8988T (cell line): ENCODE measurements around the gene ASB8.

ENCODE experiments used
- DNase-seq: peaks from one replicate; pipeline ENCODE4 v3.0.0; 2011

Gene ASB8

GRCh38 chr12:48157018-48157888 is at the start of gene ASB8:
TSS of gene ASB8 (minus strand) at chr12:48157515. CDS start at chr12:48153496, 4,019 bp downstream.
- DNase-seq: peak; percentile 67

- no peak for DNase-seq
These were observed 45.9 kb upstream of the ASB8 start, which contains the start of gene OR10AD1 for GRCh38 chr12:48203192-48203591. TSS of gene OR10AD1 (minus strand) at chr12:48203292. CDS start at chr12:48203292, 0 bp downstream.

GRCh38 chr12:48202766-48203165 is 45.5 kb upstream of the ASB8 start:
- no peak for DNase-seq

- no peak for DNase-seq
These were observed 44.2 kb upstream of the ASB8 start for GRCh38 chr12:48201516-48201915.

GRCh38 chr12:48201091-48201490 is 43.8 kb upstream of the ASB8 start:
- no peak for DNase-seq

GRCh38 chr12:48199774-48200221 is 42.5 kb upstream of the ASB8 start:
- DNase-seq: no peak

- DNase-seq: no peak
These were observed 41.7 kb upstream of the ASB8 start for GRCh38 chr12:48198985-48199384.

GRCh38 chr12:48198672-48198971 is 41.3 kb upstream of the ASB8 start:
- DNase-seq: no peak

GRCh38 chr12:48197971-48198671 is 40.8 kb upstream of the ASB8 start:
- DNase-seq: peak; percentile 69

- no peak for DNase-seq
These were observed 40.2 kb upstream of the ASB8 start for GRCh38 chr12:48197549-48197970.

GRCh38 chr12:48194799-48195201 is 37.5 kb upstream of the ASB8 start:
- DNase-seq: no peak

- no peak for DNase-seq
These were observed 36.3 kb upstream of the ASB8 start for GRCh38 chr12:48193623-48194022.

GRCh38 chr12:48192861-48193260 is 35.5 kb upstream of the ASB8 start:
- DNase-seq: no peak

GRCh38 chr12:48191096-48191495 is 33.8 kb upstream of the ASB8 start:
- no peak for DNase-seq

- no peak for DNase-seq
These were observed 32.2 kb upstream of the ASB8 start for GRCh38 chr12:48189331-48190125.

- DNase-seq: no peak
These were observed 30.8 kb upstream of the ASB8 start for GRCh38 chr12:48187916-48188695.

- DNase-seq: no peak
These were observed 28.0 kb upstream of the ASB8 start for GRCh38 chr12:48185181-48185919.

- DNase-seq: no peak
These were observed 27.2 kb upstream of the ASB8 start for GRCh38 chr12:48184549-48184922.

GRCh38 chr12:48183876-48184548 is 26.7 kb upstream of the ASB8 start:
- DNase-seq: no peak

- peak; percentile 52 for DNase-seq
These were observed 26.0 kb upstream of the ASB8 start, which contains the start of gene CCDC184 for GRCh38 chr12:48183091-48183875. TSS of gene CCDC184 (plus strand) at chr12:48183644. CDS start at chr12:48184123, 479 bp downstream.
